GM21447 (cell line): ENCODE measurements around the gene DLX6.
"Not testable (repeated sequence)": the region's sequence is repeated elsewhere in the genome, so short reads cannot be mapped to it uniquely, and the experiment has no call there.

Experiments used
- ATAC-seq: cut with Tn5 transposase; IDR thresholded peaks from one replicate; pipeline ENCODE4 v1.9.1; 2021; ENCODE audit not compliant: unreplicated experiment

The DLX6 gene

GRCh38 chr7:97021747-97022490 lies 16.6 kb downstream of the DLX6 start:
- ATAC-seq = no peak

GRCh38 chr7:97022491-97023306 lies 17.3 kb downstream of the DLX6 start:
- ATAC-seq = no peak

GRCh38 chr7:97024209-97025129 lies 19.1 kb downstream of the DLX6 start, which contains the start of gene DLX5:
Gene DLX5, minus strand, starts transcription at chr7:97024831. Its CDS starts 208 bp downstream, at chr7:97024623.
- ATAC-seq = no peak

GRCh38 chr7:97025130-97025499 lies 19.8 kb downstream of the DLX6 start:
- ATAC-seq = no peak

- no peak for ATAC-seq
Measured at GRCh38 chr7:97025983-97026714, 20.8 kb downstream of the DLX6 start.

- ATAC-seq = no peak
Measured at GRCh38 chr7:97026715-97027426, 21.5 kb downstream of the DLX6 start.

GRCh38 chr7:97027427-97028234 lies 22.3 kb downstream of the DLX6 start:
- ATAC-seq = peak; percentile 98

GRCh38 chr7:97034213-97034852 lies 29.0 kb downstream of the DLX6 start:
- not testable (repeated sequence) for ATAC-seq

GRCh38 chr7:97039374-97040065 lies 34.2 kb downstream of the DLX6 start:
- ATAC-seq = no peak

- no peak for ATAC-seq
Measured at GRCh38 chr7:97043281-97043680, 37.9 kb downstream of the DLX6 start.
